Parathyroid adenoma (tissue), 2 donors: ENCODE data around the gene TRPM1.

ENCODE experiments used
- H2AFZ ChIP-seq: fragments of 300-600 bp; sonication (generic); one replicate; pipeline ENCODE4 v1.7.0; 2017; ENCODE audit warnings: antibody characterized with exemption, mild to moderate bottlenecking
- H3K27ac ChIP-seq: fragments of 300-600 bp; sonication (generic); one replicate; pipeline ENCODE4 v1.7.0; 2017
- H3K27me3 ChIP-seq: fragments of 300-600 bp; sonication (generic); one replicate; pipeline ENCODE4 v1.7.0; 2017; ENCODE audit warnings: low read length; ENCODE audit not compliant: control insufficient read depth, insufficient read depth
- H3K36me3 ChIP-seq: fragments of 300-600 bp; sonication (generic); one replicate; pipeline ENCODE4 v1.7.0; 2017; ENCODE audit warnings: low read length; ENCODE audit not compliant: control insufficient read depth, insufficient read depth
- H3K4me1 ChIP-seq: fragments of 300-600 bp; sonication (generic); one replicate; pipeline ENCODE4 v1.7.0; 2017; ENCODE audit warnings: control low read depth
- H3K4me2 ChIP-seq: fragments of 300-600 bp; sonication (generic); one replicate; pipeline ENCODE4 v1.7.0; 2017; ENCODE audit warnings: low read length
- H3K4me3 ChIP-seq: fragments of 300-600 bp; sonication (generic); one replicate; pipeline ENCODE4 v1.7.0; 2017; ENCODE audit warnings: low read depth, low read length
- H3K79me2 ChIP-seq: fragments of 300-600 bp; sonication (generic); one replicate; pipeline ENCODE4 v1.7.0; 2017; ENCODE audit warnings: control low read depth
- H3K9ac ChIP-seq: fragments of 300-600 bp; sonication (generic); one replicate; pipeline ENCODE4 v1.7.0; 2017; ENCODE audit warnings: mild to moderate bottlenecking
- H3K9me3 ChIP-seq: fragments of 300-600 bp; sonication (generic); one replicate; pipeline ENCODE4 v1.7.0; 2017; ENCODE audit warnings: low read length; ENCODE audit not compliant: control insufficient read depth
- CTCF ChIP-seq: fragments of 300-600 bp; sonication (generic); IDR thresholded peaks from one replicate; pipeline ENCODE4 v1.7.0; 2017; ENCODE audit warnings: antibody characterized with exemption, mild to moderate bottlenecking
- donor health status: primary hyperparathyroidism.

The TRPM1 gene

GRCh38 chr15:31051496-31052080 lies 49.9 kb downstream of the TRPM1 start:
- Histone ChIP-seq H3K27me3 (no peaks in the 10 kb centered on the region), H3K79me2 (no peaks in the 10 kb centered on the region), H2AFZ (no peak overlapping the region), H3K4me3 (no peak overlapping the region), H3K9me3 (no peaks in the 10 kb centered on the region), H3K4me1 (peaks cover 3% of the 10 kb centered on the region), H3K9ac (no peak overlapping the region), H3K4me2 (no peak overlapping the region), H3K36me3 (no peaks in the 10 kb centered on the region), H3K27ac (no peak overlapping the region)
- no peak for TF ChIP-seq CTCF

- Histone ChIP-seq H3K79me2 (no peaks in the 10 kb centered on the region), H2AFZ (no peak overlapping the region), H3K9me3 (no peaks in the 10 kb centered on the region), H3K4me3 (no peak overlapping the region), H3K36me3 (no peaks in the 10 kb centered on the region), H3K9ac (no peak overlapping the region), H3K4me2 (no peak overlapping the region), H3K27me3 (no peaks in the 10 kb centered on the region), H3K4me1 (peaks cover 3% of the 10 kb centered on the region), H3K27ac (no peak overlapping the region)
- TF ChIP-seq CTCF, result no peak
Measured at GRCh38 chr15:31050953-31051352, 50.6 kb downstream of the TRPM1 start.

GRCh38 chr15:31049682-31050615 lies 51.6 kb downstream of the TRPM1 start:
- no peaks in the 10 kb centered on the region for H3K27me3 ChIP-seq
- H3K36me3 ChIP-seq, result no peaks in the 10 kb centered on the region
- H3K4me2 ChIP-seq, result no peak overlapping the region
- no peaks in the 10 kb centered on the region for H3K9me3 ChIP-seq
- no peak overlapping the region for H2AFZ ChIP-seq
- no peak overlapping the region for H3K4me3 ChIP-seq
- no peak overlapping the region for H3K9ac ChIP-seq
- TF ChIP-seq CTCF, result no peak
- peaks cover 3% of the 10 kb centered on the region for H3K4me1 ChIP-seq
- H3K27ac ChIP-seq, result no peak overlapping the region
- no peaks in the 10 kb centered on the region for H3K79me2 ChIP-seq

- Histone ChIP-seq H3K4me2 (no peak overlapping the region), H3K4me1 (peaks cover 3% of the 10 kb centered on the region), H3K4me3 (no peak overlapping the region), H3K36me3 (no peaks in the 10 kb centered on the region), H3K79me2 (no peaks in the 10 kb centered on the region), H3K27ac (no peak overlapping the region), H3K9ac (no peak overlapping the region), H3K9me3 (no peaks in the 10 kb centered on the region), H2AFZ (no peak overlapping the region), H3K27me3 (no peaks in the 10 kb centered on the region)
- TF ChIP-seq CTCF, result no peak
Measured at GRCh38 chr15:31049111-31049510, 52.4 kb downstream of the TRPM1 start.
